OCI-LY3 (cell line): ENCODE results near the gene ARHGEF26.

Experiments used
- EZH2phosphoT487 ChIP-seq: fragments of 200-600 bp; shearing (Covaris generic); IDR thresholded peaks from 2 replicates; pipeline ENCODE4 v1.6.1; 2018; ENCODE audit warnings: antibody characterized with exemption, mixed run types, low read depth
- TF ChIP-seq, protein P1 (sequence below): fragments of 200-600, 300-600 bp; sonication (generic); IDR thresholded peaks from 2 replicates; pipeline ENCODE4 v1.5.1; 2014; ENCODE audit warnings: antibody characterized with exemption, low read length, low read depth

DNA sequence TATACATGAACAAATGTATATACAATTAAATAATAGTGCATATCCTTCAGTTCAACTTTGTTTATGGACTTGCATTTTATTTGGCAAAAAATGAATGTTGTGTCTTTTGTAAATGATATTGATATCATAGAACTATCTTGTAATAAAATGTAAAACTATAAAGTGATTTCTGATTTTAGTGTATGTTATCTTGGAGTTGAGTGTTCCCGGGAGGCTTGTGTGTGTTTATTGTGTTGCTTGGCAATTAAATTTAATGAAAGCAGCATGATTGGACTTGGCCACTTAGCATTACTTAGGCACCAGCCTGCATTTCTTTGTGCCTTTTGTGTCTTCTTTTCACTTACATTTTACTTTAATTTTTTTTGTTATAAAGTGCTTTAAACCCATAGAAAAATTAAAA is 10.6 kb downstream of the ARHGEF26 start:
- TF ChIP-seq, protein P1, sequence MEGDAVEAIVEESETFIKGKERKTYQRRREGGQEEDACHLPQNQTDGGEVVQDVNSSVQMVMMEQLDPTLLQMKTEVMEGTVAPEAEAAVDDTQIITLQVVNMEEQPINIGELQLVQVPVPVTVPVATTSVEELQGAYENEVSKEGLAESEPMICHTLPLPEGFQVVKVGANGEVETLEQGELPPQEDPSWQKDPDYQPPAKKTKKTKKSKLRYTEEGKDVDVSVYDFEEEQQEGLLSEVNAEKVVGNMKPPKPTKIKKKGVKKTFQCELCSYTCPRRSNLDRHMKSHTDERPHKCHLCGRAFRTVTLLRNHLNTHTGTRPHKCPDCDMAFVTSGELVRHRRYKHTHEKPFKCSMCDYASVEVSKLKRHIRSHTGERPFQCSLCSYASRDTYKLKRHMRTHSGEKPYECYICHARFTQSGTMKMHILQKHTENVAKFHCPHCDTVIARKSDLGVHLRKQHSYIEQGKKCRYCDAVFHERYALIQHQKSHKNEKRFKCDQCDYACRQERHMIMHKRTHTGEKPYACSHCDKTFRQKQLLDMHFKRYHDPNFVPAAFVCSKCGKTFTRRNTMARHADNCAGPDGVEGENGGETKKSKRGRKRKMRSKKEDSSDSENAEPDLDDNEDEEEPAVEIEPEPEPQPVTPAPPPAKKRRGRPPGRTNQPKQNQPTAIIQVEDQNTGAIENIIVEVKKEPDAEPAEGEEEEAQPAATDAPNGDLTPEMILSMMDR = no peak
- no peak for TF ChIP-seq EZH2phosphoT487
